SKM-1 treated with dmso at 0.1 percent for 144 hours (cell line): Measurements from ENCODE around the gene TMEM272.

Source experiments
- DNase-seq: peaks from one replicate; lab custom pipeline; 2025; ENCODE audit not compliant: unreplicated experiment; lab: John Stamatoyannopoulos, UW

TMEM272 gene

DNA sequence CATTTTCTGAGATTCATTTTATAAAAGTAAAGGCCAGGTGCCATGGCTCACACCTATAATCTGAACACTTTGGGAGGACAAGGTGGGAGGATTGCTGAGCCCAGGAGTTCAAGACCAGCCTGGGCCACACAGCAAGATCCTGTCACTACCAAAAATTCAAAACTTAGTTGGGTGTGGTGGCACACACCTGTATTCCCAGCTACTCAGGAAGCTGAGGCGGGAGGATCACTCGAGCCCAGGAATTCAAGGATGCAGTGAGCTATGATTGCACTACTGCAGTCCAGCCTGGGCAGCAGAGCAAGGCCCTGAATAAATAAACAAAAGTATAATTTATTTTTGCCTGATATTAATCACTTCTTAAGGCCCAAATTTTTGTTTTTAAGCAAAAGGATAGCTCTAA lies 81.5 kb downstream of the TMEM272 start:
- no peak for DNase-seq
